Epithelial cell of esophagus (primary cell): Measurements from ENCODE around the gene SKOR1.

Experiments used
- DNase-seq: peaks from one replicate; pipeline ENCODE4 v3.0.0; 2010; ENCODE audit warnings: low read depth
- H3K4me3 ChIP-seq: 2 replicates; pipeline ENCODE4 v1.5.1; 2011; ENCODE audit warnings: mild to moderate bottlenecking, low read length, control low read depth
- CTCF ChIP-seq: IDR thresholded peaks from 2 replicates; pipeline ENCODE4 v1.5.1; 2011; ENCODE audit warnings: low read depth, mild to moderate bottlenecking, low read length, control low read depth, inconsistent platforms; ENCODE audit not compliant: insufficient read depth; ENCODE audit errors: missing control alignments

Gene SKOR1

GRCh38 chr15:67873777-67874176 lies 48.5 kb downstream of the SKOR1 start:
- no peak overlapping the region for H3K4me3 ChIP-seq
- TF ChIP-seq CTCF = no peak
- no peak for DNase-seq

GRCh38 chr15:67878712-67879206 lies 53.5 kb downstream of the SKOR1 start:
- TF ChIP-seq CTCF = no peak
- DNase-seq = no peak
- no peak overlapping the region for H3K4me3 ChIP-seq

GRCh38 chr15:67879440-67880129 lies 54.3 kb downstream of the SKOR1 start:
- no peak for TF ChIP-seq CTCF
- no peak for DNase-seq
- H3K4me3 ChIP-seq = no peak overlapping the region

GRCh38 chr15:67880651-67881182 lies 55.4 kb downstream of the SKOR1 start:
- DNase-seq = peak; percentile 73
- no peak overlapping the region for H3K4me3 ChIP-seq
- TF ChIP-seq CTCF = no peak

- no peak for TF ChIP-seq CTCF
- H3K4me3 ChIP-seq = no peak overlapping the region
- peak; percentile 33 for DNase-seq
Measured at GRCh38 chr15:67882487-67883233, 57.4 kb downstream of the SKOR1 start.

- no peak for DNase-seq
- H3K4me3 ChIP-seq = no peak overlapping the region
- no peak for TF ChIP-seq CTCF
Measured at GRCh38 chr15:67883234-67883773, 58.0 kb downstream of the SKOR1 start.
